Mesenchymal stem cell (in vitro differentiated cells and primary cell): ENCODE measurements around the gene RNF186.

Experiments
- DNase-seq: peaks from one replicate; pipeline ENCODE4 v3.0.0-alpha.2; 2013
- H2AFZ ChIP-seq: one replicate; pipeline ENCODE4 v1.6.1; 2013; ENCODE audit warnings: low read depth, mild to moderate bottlenecking, control low read depth, inconsistent platforms, low read length, moderate library complexity
- H2AK5ac ChIP-seq: 2 replicates; pipeline ENCODE4 v1.6.1; 2013; ENCODE audit warnings: low read length, moderate library complexity, mild to moderate bottlenecking, inconsistent platforms; ENCODE audit not compliant: severe bottlenecking
- H2BK120ac ChIP-seq: one replicate; pipeline ENCODE4 v1.6.1; 2013; ENCODE audit warnings: low read depth, mild to moderate bottlenecking, inconsistent platforms, low read length, moderate library complexity
- H2BK12ac ChIP-seq, 2 experiments: one replicate each; pipeline ENCODE4 v1.6.1; 2013; ENCODE audit warnings: inconsistent platforms in 2 of 2, low read length in 2 of 2, mild to moderate bottlenecking in 2 of 2, moderate library complexity in 2 of 2, control low read depth in 1 of 2
- H2BK15ac ChIP-seq: one replicate; pipeline ENCODE4 v1.6.1; 2013; ENCODE audit warnings: mild to moderate bottlenecking, low read depth, inconsistent platforms; ENCODE audit not compliant: poor library complexity, severe bottlenecking
- H2BK5ac ChIP-seq: 2 replicates; pipeline ENCODE4 v1.6.1; 2013; ENCODE audit warnings: low read depth, mild to moderate bottlenecking, low read length, control low read depth, inconsistent platforms; ENCODE audit not compliant: poor library complexity, severe bottlenecking
- H3K14ac ChIP-seq, 2 experiments: one replicate each; pipeline ENCODE4 v1.6.1; 2013; ENCODE audit warnings: inconsistent platforms in 2 of 2, low read length in 2 of 2, control low read depth in 1 of 2, mild to moderate bottlenecking in 1 of 2, moderate library complexity in 1 of 2
- H3K18ac ChIP-seq, 2 experiments: one replicate each; pipeline ENCODE4 v1.6.1; 2013; ENCODE audit warnings: inconsistent platforms in 2 of 2, low read length in 2 of 2, control low read depth in 1 of 2, low read depth in 1 of 2, mild to moderate bottlenecking in 1 of 2
- H3K23ac ChIP-seq, 2 experiments: one replicate each; pipeline ENCODE4 v1.6.1; 2013; ENCODE audit warnings: inconsistent platforms in 2 of 2, low read length in 2 of 2, mild to moderate bottlenecking in 2 of 2, moderate library complexity in 2 of 2, control low read depth in 1 of 2
- H3K27ac ChIP-seq: 2 replicates; pipeline ENCODE4 v1.5.1; 2013; ENCODE audit warnings: mild to moderate bottlenecking, moderate library complexity, low read length, control low read depth, inconsistent platforms; ENCODE audit not compliant: poor library complexity, severe bottlenecking
- H3K27me3 ChIP-seq, 2 experiments: 2 replicates each; pipeline versions ENCODE4 v1.6.1 to v1.7.0; 2013; ENCODE audit warnings: low read length in 2 of 2, mild to moderate bottlenecking in 2 of 2, moderate library complexity in 2 of 2, control low read depth in 1 of 2, inconsistent platforms in 1 of 2; ENCODE audit not compliant: control insufficient read depth in 1 of 2, insufficient read depth in 1 of 2
- H3K36me3 ChIP-seq, 2 experiments: 2 replicates each; pipeline versions ENCODE4 v1.6.1 to v1.7.0; 2013; ENCODE audit warnings: low read length in 2 of 2, control low read depth in 1 of 2, inconsistent platforms in 1 of 2, low read depth in 1 of 2, mild to moderate bottlenecking in 1 of 2; ENCODE audit not compliant: insufficient read depth in 2 of 2, control insufficient read depth in 1 of 2
- H3K4ac ChIP-seq, 2 experiments: one replicate each; pipeline ENCODE4 v1.6.1; 2013; ENCODE audit warnings: inconsistent platforms in 2 of 2, low read length in 2 of 2, mild to moderate bottlenecking in 2 of 2, moderate library complexity in 2 of 2, control low read depth in 1 of 2, low read depth in 1 of 2
- H3K4me1 ChIP-seq: 2 replicates; pipeline ENCODE4 v1.6.1; 2013; ENCODE audit warnings: low read depth, low read length, control low read depth; ENCODE audit not compliant: control insufficient read depth, insufficient read depth
- H3K4me2 ChIP-seq: 2 replicates; pipeline ENCODE4 v1.6.1; 2013; ENCODE audit warnings: low read length, mild to moderate bottlenecking, inconsistent platforms; ENCODE audit not compliant: poor library complexity, severe bottlenecking
- H3K4me3 ChIP-seq, 2 experiments: 2 replicates each; pipeline versions ENCODE4 v1.5.1 to v1.7.0; 2013; ENCODE audit warnings: low read length in 2 of 2, mild to moderate bottlenecking in 2 of 2, control low read depth in 1 of 2, low read depth in 1 of 2; ENCODE audit not compliant: insufficient read depth in 1 of 2
- H3K79me1 ChIP-seq: replicated peaks from 2 replicates; pipeline ENCODE4 v1.6.1; 2013; ENCODE audit warnings: mild to moderate bottlenecking, control low read depth, low read length, inconsistent platforms; ENCODE audit not compliant: poor library complexity, severe bottlenecking
- H3K9ac ChIP-seq: 2 replicates; pipeline ENCODE4 v1.7.0; 2013; ENCODE audit warnings: mild to moderate bottlenecking, low read length, moderate library complexity
- H3K9me3 ChIP-seq: 2 replicates; pipeline ENCODE4 v1.7.0; 2013; ENCODE audit warnings: mild to moderate bottlenecking, low read length; ENCODE audit not compliant: control insufficient read depth
- H4K8ac ChIP-seq: one replicate; pipeline ENCODE4 v1.6.1; 2013; ENCODE audit warnings: inconsistent platforms, mild to moderate bottlenecking, low read length, moderate library complexity
- H4K91ac ChIP-seq: one replicate; pipeline ENCODE4 v1.6.1; 2013; ENCODE audit warnings: mild to moderate bottlenecking, low read length, inconsistent platforms
- WGBS: methylation state at CpG from one replicate; pipeline ENCODE4 v1.1.7; 2013; ENCODE audit warnings: mixed read lengths; 5-methylcytosine and 5-hydroxymethylcytosine counted together

The RNF186 gene

GRCh38 chr1:19802269-19802668, 12.8 kb downstream of the RNF186 start:
- H3K4ac ChIP-seq: no peak overlapping the region
- 45% methylated on average over 7 of the region's 7 CpGs for WGBS
- DNase-seq: no peak
- no peak overlapping the region for H3K4me3 ChIP-seq
- no peak overlapping the region for H3K23ac ChIP-seq
- no peaks in the 10 kb centered on the region for H3K27me3 ChIP-seq
- no peak overlapping the region for H3K27ac ChIP-seq
- peak overlapping the region; percentile 62 for H2AK5ac ChIP-seq
- no peak overlapping the region for H3K14ac ChIP-seq
- no peak overlapping the region for H3K18ac ChIP-seq
- no peaks in the 10 kb centered on the region for H3K9me3 ChIP-seq
- H3K36me3 ChIP-seq: peaks cover 0 to 2% of the 10 kb centered on the region in 2 experiments
- H2BK15ac ChIP-seq: no peak overlapping the region
- no peak overlapping the region for H3K4me2 ChIP-seq
- no peak overlapping the region for H2BK120ac ChIP-seq
- no peak overlapping the region for H4K8ac ChIP-seq
- H4K91ac ChIP-seq: no peak overlapping the region
- no peak overlapping the region for H3K9ac ChIP-seq
- no peak overlapping the region for H2AFZ ChIP-seq
- peaks cover 4% of the 10 kb centered on the region for H3K79me1 ChIP-seq
- H3K4me1 ChIP-seq: peaks cover 25% of the 10 kb centered on the region
- no peak overlapping the region for H2BK5ac ChIP-seq
- no peak overlapping the region for H2BK12ac ChIP-seq

- Histone ChIP-seq H3K27ac (peak overlapping the region; percentile 73), H3K4me2 (peak overlapping the region; percentile 78), H3K79me1 (peaks cover 8% of the 10 kb centered on the region), H3K9me3 (no peaks in the 10 kb centered on the region), H3K4me3 (peak overlapping the region; percentile 67 to 82), H2BK12ac (peak overlapping the region in 1 of 2 experiments; percentile 92), H2BK5ac (peak overlapping the region; percentile 84), H3K23ac (peak overlapping the region in 1 of 2 experiments; percentile 9), H2BK15ac (peak overlapping the region; percentile 74), H3K36me3 (peaks cover 0 to 11% of the 10 kb centered on the region in 2 experiments), H3K27me3 (no peaks in the 10 kb centered on the region), H3K14ac (peak overlapping the region in 1 of 2 experiments; percentile 72), H3K9ac (peak overlapping the region; percentile 88), H4K8ac (peak overlapping the region; percentile 71), H3K4ac (peak overlapping the region; percentile 29 to 81), H3K4me1 (peaks cover 23% of the 10 kb centered on the region), H4K91ac (peak overlapping the region; percentile 74), H2AFZ (peak overlapping the region; percentile 62), H2BK120ac (peak overlapping the region; percentile 11), H2AK5ac (no peak overlapping the region), H3K18ac (peak overlapping the region; percentile 71 to 95)
- peak; percentile 92 for DNase-seq
- 21% methylated on average over 33 of the region's 33 CpGs for WGBS
Observed at GRCh38 chr1:19800076-19800804, 14.8 kb downstream of the RNF186 start.

GRCh38 chr1:19799230-19800075, 15.6 kb downstream of the RNF186 start, which contains the start of gene TMCO4:
Gene TMCO4 (minus strand): TSS chr1:19799916. CDS start chr1:19780758, 19,158 bp downstream.
- H4K8ac ChIP-seq: peak within 1 kb of the TSS; percentile 71
- peak within 1 kb of the TSS; percentile 84 for H2BK5ac ChIP-seq
- peak within 1 kb of the TSS; percentile 84 for H2BK15ac ChIP-seq
- WGBS: 11% methylated on average over 32 of the region's 70 CpGs
- H2BK120ac ChIP-seq: peak within 1 kb of the TSS; percentile 95
- H3K4ac ChIP-seq: peak within 1 kb of the TSS; percentile 79 to 81
- H2AFZ ChIP-seq: peak within 1 kb of the TSS; percentile 73
- peak within 1 kb of the TSS; percentile 60 for H2AK5ac ChIP-seq
- peak within 1 kb of the TSS; percentile 84 to 95 for H3K18ac ChIP-seq
- no peaks in the 10 kb centered on the region for H3K27me3 ChIP-seq
- peak within 1 kb of the TSS; percentile 88 for H3K9ac ChIP-seq
- peak within 1 kb of the TSS in 1 of 2 experiments; percentile 72 for H3K14ac ChIP-seq
- H3K36me3 ChIP-seq: peaks cover 0 to 15% of the 10 kb centered on the region in 2 experiments
- H3K79me1 ChIP-seq: peaks cover 8% of the 10 kb centered on the region
- peak; percentile 53 for DNase-seq
- peak within 1 kb of the TSS; percentile 67 to 82 for H3K4me3 ChIP-seq
- peak within 1 kb of the TSS; percentile 85 for H4K91ac ChIP-seq
- no peaks in the 10 kb centered on the region for H3K9me3 ChIP-seq
- H3K4me2 ChIP-seq: peak within 1 kb of the TSS; percentile 78
- peaks cover 22% of the 10 kb centered on the region for H3K4me1 ChIP-seq
- peak within 1 kb of the TSS in 1 of 2 experiments; percentile 92 for H2BK12ac ChIP-seq
- H3K27ac ChIP-seq: peak within 1 kb of the TSS; percentile 73
- peak within 1 kb of the TSS in 1 of 2 experiments; percentile 9 for H3K23ac ChIP-seq
